SK-N-MC (cell line): ENCODE results near the gene TRAM2.

ENCODE experiments used
- EZH2 ChIP-seq: fragments of 200-600 bp; sonication (generic); IDR thresholded peaks from one replicate; pipeline ENCODE4 v1.6.1; 2017; ENCODE audit warnings: antibody characterized with exemption
- FOXP2 ChIP-seq: optimal IDR thresholded peaks from 2 replicates; pipeline ENCODE3; 2011; ENCODE audit warnings: mild to moderate bottlenecking, moderate library complexity; ENCODE audit not compliant: insufficient read depth; ENCODE audit errors: extremely low read length, control extremely low read depth
- POLR2AphosphoS5 ChIP-seq: IDR thresholded peaks from 2 replicates; pipeline ENCODE4 v1.6.1; 2012; ENCODE audit warnings: mild to moderate bottlenecking, low read depth, low read length, borderline replicate concordance

- TF ChIP-seq EZH2 (no peak), POLR2AphosphoS5 (no peak), FOXP2 (no peak)
Measured at GRCh38 chr6:52491203-52492069, 85.4 kb downstream of the TRAM2 start.
